Lower leg skin (tissue), 4 donors: ENCODE data around the gene COL9A2. TPM values are rescaled to one million over a fixed set of nuclear protein-coding genes. Genes with fewer than 3 reads are reported as not detected.

ENCODE experiments used
- DNase-seq, 2 donors: peaks; one replicate each; pipeline ENCODE4 v3.0.0-alpha.2; 2019; ENCODE audit warnings: low spot score in 2 of 2
- H3K4me3 ChIP-seq: fragments of 200-600 bp; sonication (generic); 2 replicates; pipeline ENCODE4 v1.5.1; 2017; ENCODE audit warnings: mild to moderate bottlenecking, low read depth; ENCODE audit not compliant: poor library complexity, severe bottlenecking
- POLR2A ChIP-seq, 2 donors: fragments of 450-650 bp; IDR thresholded peaks; one replicate each; pipeline ENCODE4 v1.6.1; 2016 to 2017; ENCODE audit warnings: antibody characterized with exemption in 2 of 2, mild to moderate bottlenecking in 1 of 2, moderate library complexity in 1 of 2
- WGBS, 2 donors: methylation state at CpG; one replicate each; pipeline ENCODE4 v1.1.5; 2018; 5-methylcytosine and 5-hydroxymethylcytosine counted together
- intact Hi-C: fragments of 100-400 bp; cut with DNase I; formaldehyde crosslinking; loops from one replicate; pipeline ENCODE4 v1.15.0; 2023; ENCODE audit warnings: low total_unique reads
- total RNA-seq, 4 donors: library from RNA; depleted of rRNA; stranded (reverse); fragments of >200 nt; gene quantifications; one replicate each; pipeline ENCODE4 v1.1.0, GENCODE V29; 2016
- TF ChIP-seq, protein P1 (sequence below), 3 donors: fragments of 450-650 bp; IDR thresholded peaks; one replicate each; pipeline ENCODE4 v1.5.1; 2016; ENCODE audit warnings: antibody characterized with exemption in 3 of 3, mild to moderate bottlenecking in 3 of 3, moderate library complexity in 2 of 3

COL9A2 gene
- total RNA-seq, 4 donors from 2014 or later, result 2.4 to 8.7 (median 4.3) TPM

DNA sequence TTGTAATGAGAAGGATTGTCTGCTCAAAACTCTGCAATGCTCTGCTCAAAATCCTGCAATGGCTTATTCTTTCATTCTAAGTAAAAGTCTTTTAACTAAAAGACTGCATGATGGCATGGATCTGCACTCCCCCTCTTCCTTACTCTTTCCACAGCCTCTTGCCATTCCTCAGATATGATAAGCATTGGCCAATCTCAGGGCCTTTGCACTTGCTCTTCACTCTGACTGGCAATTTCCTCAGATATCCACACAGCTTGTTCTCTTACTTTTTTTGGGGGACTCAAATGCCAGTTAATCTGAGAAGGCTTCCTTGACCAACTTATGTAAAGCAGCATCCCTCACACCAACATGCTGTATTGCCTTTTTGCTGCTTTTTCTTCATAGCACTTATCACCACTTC is 61.9 kb downstream of the COL9A2 start:
- no peak for DNase-seq
- H3K4me3 ChIP-seq, result no peak overlapping the region
- no peak for TF ChIP-seq POLR2A (IDR thresholded peaks at IDR 0.05)
- TF ChIP-seq, protein P1, sequence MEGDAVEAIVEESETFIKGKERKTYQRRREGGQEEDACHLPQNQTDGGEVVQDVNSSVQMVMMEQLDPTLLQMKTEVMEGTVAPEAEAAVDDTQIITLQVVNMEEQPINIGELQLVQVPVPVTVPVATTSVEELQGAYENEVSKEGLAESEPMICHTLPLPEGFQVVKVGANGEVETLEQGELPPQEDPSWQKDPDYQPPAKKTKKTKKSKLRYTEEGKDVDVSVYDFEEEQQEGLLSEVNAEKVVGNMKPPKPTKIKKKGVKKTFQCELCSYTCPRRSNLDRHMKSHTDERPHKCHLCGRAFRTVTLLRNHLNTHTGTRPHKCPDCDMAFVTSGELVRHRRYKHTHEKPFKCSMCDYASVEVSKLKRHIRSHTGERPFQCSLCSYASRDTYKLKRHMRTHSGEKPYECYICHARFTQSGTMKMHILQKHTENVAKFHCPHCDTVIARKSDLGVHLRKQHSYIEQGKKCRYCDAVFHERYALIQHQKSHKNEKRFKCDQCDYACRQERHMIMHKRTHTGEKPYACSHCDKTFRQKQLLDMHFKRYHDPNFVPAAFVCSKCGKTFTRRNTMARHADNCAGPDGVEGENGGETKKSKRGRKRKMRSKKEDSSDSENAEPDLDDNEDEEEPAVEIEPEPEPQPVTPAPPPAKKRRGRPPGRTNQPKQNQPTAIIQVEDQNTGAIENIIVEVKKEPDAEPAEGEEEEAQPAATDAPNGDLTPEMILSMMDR (IDR thresholded peaks at IDR 0.05), result no peak
- intact Hi-C loops, result no loop called here

GRCh38 chr1:40252601-40253000 is 64.5 kb downstream of the COL9A2 start:
- TF ChIP-seq, protein P1 (IDR thresholded peaks at IDR 0.05), result no peak
- TF ChIP-seq POLR2A (IDR thresholded peaks at IDR 0.05), result no peak
- 88 to 100% methylated on average over 2 of the region's 2 CpGs for WGBS, 2 donors
- no peak overlapping the region for H3K4me3 ChIP-seq
- intact Hi-C loops, result no loop called here
- no peak for DNase-seq

DNA sequence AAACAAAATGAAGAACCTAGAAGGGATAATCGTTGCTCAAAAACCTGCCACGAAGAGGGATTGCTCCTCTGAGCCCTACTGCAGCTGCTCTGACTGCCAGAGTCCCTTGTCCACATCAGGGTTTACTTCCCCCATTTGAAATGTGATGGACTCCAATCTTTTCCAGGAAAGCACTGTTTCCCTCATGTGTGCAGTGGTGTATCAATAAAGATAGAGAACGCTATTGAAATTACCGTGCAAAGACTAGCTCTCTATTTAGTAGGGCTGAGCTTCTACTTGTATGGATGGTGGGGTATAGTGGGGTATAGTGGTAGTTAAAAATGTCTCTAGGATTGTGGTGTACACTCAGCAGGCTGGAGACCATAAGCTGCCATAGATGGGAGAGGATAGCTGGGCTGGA is 65.6 kb downstream of the COL9A2 start:
- H3K4me3 ChIP-seq, result no peak overlapping the region
- 89 to 90% methylated on average over 4 of the region's 4 CpGs for WGBS, 2 donors
- no peak for DNase-seq
- intact Hi-C loops, result no loop called here
- TF ChIP-seq POLR2A (IDR thresholded peaks at IDR 0.05), result no peak

Other genes starting within 250 kb of the COL9A2 start
- gene PPT1, start 220.0 kb downstream of the COL9A2 start, total RNA-seq, result 10 to 100 TPM; 28.2 to 42.1 (median 37.5) TPM
- gene RLF, start 155.9 kb downstream of the COL9A2 start, total RNA-seq, result 10 to 100 TPM; 22.8 to 30.9 (median 25.3) TPM
- not detected for gene TMCO2, start 69.3 kb downstream of the COL9A2 start, total RNA-seq
- 10 to 100 TPM; 14.9 to 29.8 (median 27.4) TPM for gene ZMPSTE24, start 59.0 kb downstream of the COL9A2 start, total RNA-seq
- gene SMAP2, start 56.4 kb upstream of the COL9A2 start, total RNA-seq, result 10 to 100 TPM; 34.2 to 69.5 (median 43.7) TPM
- under 1 TPM in 3 of 4 donors, not detected in 1; 0.52 to 0.81 (median 0.76) TPM for gene ZFP69B, start 133.2 kb upstream of the COL9A2 start, total RNA-seq
- gene ZFP69, start 160.0 kb upstream of the COL9A2 start, total RNA-seq, result 1 to 10 TPM in 3 of 4 donors, under 1 TPM in 1; 0.88 to 3.1 (median 1.6) TPM
- gene EXO5, start 191.5 kb upstream of the COL9A2 start, total RNA-seq, result 1 to 10 TPM; 4.2 to 6.0 (median 5.1) TPM
- gene ZNF684, start 214.4 kb upstream of the COL9A2 start, total RNA-seq, result 1 to 10 TPM; 1.5 to 4.9 (median 3.5) TPM